ENCODE results near the gene OSCP1.
A peak's percentile ranks its signal among the peaks of the same experiment; 100 is the strongest.

Gene OSCP1

GRCh38 chr1:36467700-36468455 lies 17.6 kb upstream of the OSCP1 start:
- no peaks in the 10 kb centered on the region for H3K9me3 Mint-ChIP-seq
- no peak overlapping the region for H3K4me3 Mint-ChIP-seq
- H3K4me1 Mint-ChIP-seq = peaks cover 34% of the 10 kb centered on the region
- no peaks in the 10 kb centered on the region for H3K27me3 Mint-ChIP-seq (ENCODE audit: low read depth)
- TF ChIP-seq CTCF (IDR thresholded peaks at IDR 0.05; ENCODE audit: unreplicated experiment in 3 of 3) = no peak
- no peak overlapping the region for H3K27ac Mint-ChIP-seq
- H3K36me3 Mint-ChIP-seq (ENCODE audit: low read depth) = no peaks in the 10 kb centered on the region

GRCh38 chr1:36467027-36467410 lies 16.8 kb upstream of the OSCP1 start:
- Mint-ChIP-seq H3K9me3 (no peaks in the 10 kb centered on the region), H3K27ac (no peak overlapping the region), H3K4me3 (no peak overlapping the region), H3K36me3 (ENCODE audit: low read depth) (no peaks in the 10 kb centered on the region), H3K27me3 (ENCODE audit: low read depth) (no peaks in the 10 kb centered on the region), H3K4me1 (peaks cover 30% of the 10 kb centered on the region)
- TF ChIP-seq CTCF (IDR thresholded peaks at IDR 0.05; ENCODE audit: unreplicated experiment in 3 of 3) = no peak

- Mint-ChIP-seq H3K27ac (peak overlapping the region in 1 of 3 experiments; percentile 100), H3K4me3 (no peak overlapping the region), H3K4me1 (peaks cover 26% of the 10 kb centered on the region), H3K9me3 (no peaks in the 10 kb centered on the region), H3K36me3 (ENCODE audit: low read depth) (peaks cover under 1% of the 10 kb centered on the region), H3K27me3 (ENCODE audit: low read depth) (no peaks in the 10 kb centered on the region)
- no peak for TF ChIP-seq CTCF (IDR thresholded peaks at IDR 0.05; ENCODE audit: unreplicated experiment in 3 of 3)
Measured at GRCh38 chr1:36466370-36467026, 16.2 kb upstream of the OSCP1 start.

GRCh38 chr1:36465731-36466369 lies 15.6 kb upstream of the OSCP1 start:
- peak overlapping the region; percentile 56 to 100 (median 95) for H3K4me3 Mint-ChIP-seq
- no peaks in the 10 kb centered on the region for H3K27me3 Mint-ChIP-seq (ENCODE audit: low read depth)
- peak overlapping the region; percentile 96 to 100 (median 99) for H3K27ac Mint-ChIP-seq
- no peak for TF ChIP-seq CTCF (IDR thresholded peaks at IDR 0.05; ENCODE audit: unreplicated experiment in 3 of 3)
- no peaks in the 10 kb centered on the region for H3K9me3 Mint-ChIP-seq
- H3K36me3 Mint-ChIP-seq (ENCODE audit: low read depth) = peaks cover 7% of the 10 kb centered on the region
- H3K4me1 Mint-ChIP-seq = peaks cover 26% of the 10 kb centered on the region

- Mint-ChIP-seq H3K27ac (peak overlapping the region; percentile 96 to 100 (median 99)), H3K4me3 (peak overlapping the region; percentile 95 to 100 (median 98)), H3K9me3 (no peaks in the 10 kb centered on the region), H3K36me3 (ENCODE audit: low read depth) (peaks cover 12% of the 10 kb centered on the region), H3K27me3 (ENCODE audit: low read depth) (no peaks in the 10 kb centered on the region), H3K4me1 (peaks cover 26% of the 10 kb centered on the region)
- TF ChIP-seq CTCF (IDR thresholded peaks at IDR 0.05; ENCODE audit: unreplicated experiment in 3 of 3) = no peak
Measured at GRCh38 chr1:36464605-36465393, 14.5 kb upstream of the OSCP1 start.

All from nephron (organoid).